ENCODE results near the gene TWIST2.

DNA sequence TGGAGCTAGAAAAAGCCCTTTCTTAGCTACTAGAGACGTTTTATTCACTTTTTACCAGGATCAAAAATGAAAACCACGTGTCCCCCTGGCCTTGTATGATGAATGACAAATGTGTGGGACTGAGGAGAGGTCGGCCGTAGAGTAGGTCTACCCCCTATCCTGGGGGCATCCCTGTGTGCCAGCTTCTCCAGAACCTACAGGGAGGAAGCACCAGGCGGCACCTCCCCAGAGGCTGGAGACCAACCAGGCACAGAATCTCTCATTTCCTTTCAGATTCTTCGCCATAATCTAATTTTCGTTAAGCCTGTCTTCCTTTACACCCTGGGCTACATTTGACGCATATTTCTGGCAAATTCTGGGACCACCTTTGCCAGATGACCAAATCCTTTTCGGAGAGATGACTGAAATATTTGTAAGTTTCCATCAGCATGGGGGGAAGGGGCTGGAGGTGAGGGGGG, 15.9 kb downstream of the TWIST2 start:
- TF ChIP-seq, protein P1, sequence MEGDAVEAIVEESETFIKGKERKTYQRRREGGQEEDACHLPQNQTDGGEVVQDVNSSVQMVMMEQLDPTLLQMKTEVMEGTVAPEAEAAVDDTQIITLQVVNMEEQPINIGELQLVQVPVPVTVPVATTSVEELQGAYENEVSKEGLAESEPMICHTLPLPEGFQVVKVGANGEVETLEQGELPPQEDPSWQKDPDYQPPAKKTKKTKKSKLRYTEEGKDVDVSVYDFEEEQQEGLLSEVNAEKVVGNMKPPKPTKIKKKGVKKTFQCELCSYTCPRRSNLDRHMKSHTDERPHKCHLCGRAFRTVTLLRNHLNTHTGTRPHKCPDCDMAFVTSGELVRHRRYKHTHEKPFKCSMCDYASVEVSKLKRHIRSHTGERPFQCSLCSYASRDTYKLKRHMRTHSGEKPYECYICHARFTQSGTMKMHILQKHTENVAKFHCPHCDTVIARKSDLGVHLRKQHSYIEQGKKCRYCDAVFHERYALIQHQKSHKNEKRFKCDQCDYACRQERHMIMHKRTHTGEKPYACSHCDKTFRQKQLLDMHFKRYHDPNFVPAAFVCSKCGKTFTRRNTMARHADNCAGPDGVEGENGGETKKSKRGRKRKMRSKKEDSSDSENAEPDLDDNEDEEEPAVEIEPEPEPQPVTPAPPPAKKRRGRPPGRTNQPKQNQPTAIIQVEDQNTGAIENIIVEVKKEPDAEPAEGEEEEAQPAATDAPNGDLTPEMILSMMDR (IDR thresholded peaks at IDR 0.05), result no peak
- no peak for TF ChIP-seq POLR2A (IDR thresholded peaks at IDR 0.05)
- TF ChIP-seq EP300 (IDR thresholded peaks at IDR 0.05), result no peak

All from tibial nerve (tissue), 4 donors.